Measurements from ENCODE around the gene MED16.

MED16 gene

DNA sequence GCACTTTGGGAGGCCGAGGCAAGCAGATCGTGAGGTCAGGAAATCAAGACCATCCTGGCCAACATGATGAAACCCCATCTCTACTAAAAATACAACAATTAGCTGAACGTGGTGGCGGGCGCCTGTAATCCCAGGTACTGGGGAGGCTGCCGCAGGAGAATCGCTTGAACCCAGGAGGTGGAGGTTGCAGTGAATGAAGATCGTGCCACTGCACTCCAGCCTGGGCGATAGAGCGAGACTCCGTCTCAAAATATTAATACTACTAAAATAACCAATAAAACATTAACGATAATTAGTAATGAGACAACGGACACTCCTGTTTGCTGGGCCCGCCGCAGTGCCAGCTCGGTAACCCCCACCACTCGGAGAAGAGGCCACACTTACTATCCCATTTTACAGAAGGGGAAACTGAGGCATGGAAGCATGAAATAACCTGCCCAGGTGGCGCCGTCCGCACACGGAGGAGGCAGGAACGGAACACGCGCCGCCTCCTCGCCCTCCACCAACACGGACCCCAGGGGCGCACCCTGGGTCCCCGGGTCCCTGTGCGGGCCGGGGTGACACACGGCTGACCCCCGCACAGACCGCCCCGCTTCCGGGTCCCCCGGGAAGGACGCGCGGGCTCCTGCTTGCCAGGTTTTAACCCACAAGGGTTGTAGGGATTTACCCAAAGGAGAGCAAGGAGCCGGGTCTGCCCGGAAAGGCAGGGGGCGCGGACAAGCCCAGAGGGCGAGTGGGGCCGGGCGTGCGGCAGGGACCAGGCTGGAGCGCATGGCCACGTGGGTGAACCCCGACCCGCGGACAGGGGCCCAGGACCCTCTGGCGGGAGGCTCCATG, 18.4 kb upstream of the MED16 start:
- no peak for DNase-seq (ENCODE audit: low spot score)
- CTCF ChIA-PET, result no interaction called here
- POLR2A ChIA-PET (ENCODE audit: low non-redundant PET), result no interaction called here
- peak overlapping the region; percentile 91 for H3K27ac ChIP-seq
- TF ChIP-seq, protein P1, sequence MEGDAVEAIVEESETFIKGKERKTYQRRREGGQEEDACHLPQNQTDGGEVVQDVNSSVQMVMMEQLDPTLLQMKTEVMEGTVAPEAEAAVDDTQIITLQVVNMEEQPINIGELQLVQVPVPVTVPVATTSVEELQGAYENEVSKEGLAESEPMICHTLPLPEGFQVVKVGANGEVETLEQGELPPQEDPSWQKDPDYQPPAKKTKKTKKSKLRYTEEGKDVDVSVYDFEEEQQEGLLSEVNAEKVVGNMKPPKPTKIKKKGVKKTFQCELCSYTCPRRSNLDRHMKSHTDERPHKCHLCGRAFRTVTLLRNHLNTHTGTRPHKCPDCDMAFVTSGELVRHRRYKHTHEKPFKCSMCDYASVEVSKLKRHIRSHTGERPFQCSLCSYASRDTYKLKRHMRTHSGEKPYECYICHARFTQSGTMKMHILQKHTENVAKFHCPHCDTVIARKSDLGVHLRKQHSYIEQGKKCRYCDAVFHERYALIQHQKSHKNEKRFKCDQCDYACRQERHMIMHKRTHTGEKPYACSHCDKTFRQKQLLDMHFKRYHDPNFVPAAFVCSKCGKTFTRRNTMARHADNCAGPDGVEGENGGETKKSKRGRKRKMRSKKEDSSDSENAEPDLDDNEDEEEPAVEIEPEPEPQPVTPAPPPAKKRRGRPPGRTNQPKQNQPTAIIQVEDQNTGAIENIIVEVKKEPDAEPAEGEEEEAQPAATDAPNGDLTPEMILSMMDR (conservative IDR thresholded peaks at IDR 0.05; ENCODE audit: low read depth), result no peak

DNA sequence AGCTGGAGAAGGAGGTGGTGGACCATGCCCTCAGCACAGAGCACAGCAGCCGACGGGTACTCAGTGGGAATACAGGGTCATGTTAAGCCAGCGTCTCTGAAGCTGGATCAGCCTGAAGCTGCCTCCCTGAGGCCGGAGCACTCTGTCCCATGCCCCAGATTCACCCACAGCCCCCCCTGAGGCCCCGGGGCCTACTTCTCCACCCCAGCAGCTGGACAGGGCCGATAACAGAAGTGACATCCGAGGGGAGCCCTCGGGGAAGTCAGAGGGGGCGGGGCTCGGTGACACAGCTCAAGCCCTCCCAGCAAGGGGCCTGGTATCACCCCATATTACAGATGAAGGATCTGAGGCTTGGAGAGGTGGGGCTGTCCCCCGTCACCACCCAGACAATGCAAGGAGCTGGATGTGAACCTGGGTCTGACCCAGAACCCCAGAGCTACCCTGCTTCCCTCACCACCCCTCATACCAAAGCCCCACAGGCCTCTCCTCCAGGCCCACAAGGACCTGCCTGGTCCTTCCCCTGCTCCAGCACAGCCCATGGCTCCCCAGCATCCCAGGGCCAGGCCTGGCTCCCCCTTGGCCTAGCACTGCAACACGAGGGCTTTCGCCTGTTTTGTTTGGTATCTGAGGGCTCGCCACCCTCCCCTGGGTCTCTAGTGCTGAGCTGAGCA, 14.3 kb upstream of the MED16 start:
- no peak for DNase-seq (ENCODE audit: low spot score)
- H3K27ac ChIP-seq, result peak overlapping the region; percentile 91
- TF ChIP-seq, protein P1 (conservative IDR thresholded peaks at IDR 0.05; ENCODE audit: low read depth), result no peak
- ChIA-PET POLR2A (ENCODE audit: low non-redundant PET) (no interaction called here), CTCF (interaction anchor here (1.1 kb wide), 1 partner anchor 14 kb away, joined by 3 read pairs; the partner anchor contains the start of genes MED16 and RNU6-9)

DNA sequence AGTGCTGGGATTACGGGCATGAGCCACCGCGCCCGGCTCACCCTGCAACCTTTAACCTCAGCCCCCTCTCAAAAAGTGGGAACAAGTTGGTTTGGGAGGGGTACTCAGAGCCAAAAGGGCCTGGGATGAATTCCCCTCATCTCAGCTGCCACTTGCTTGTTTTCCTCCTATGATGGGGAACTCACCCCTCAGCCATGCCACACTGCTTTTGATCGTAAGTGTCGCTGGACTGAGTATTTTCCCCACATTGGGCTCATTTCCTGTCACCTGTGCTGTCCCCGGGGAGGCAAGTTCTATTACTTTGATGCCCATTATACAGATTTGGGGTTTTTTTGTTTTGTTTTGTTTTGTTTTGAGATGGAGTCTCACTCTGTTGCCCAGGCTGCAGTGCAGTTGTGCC, 13.5 kb upstream of the MED16 start:
- POLR2A ChIA-PET (ENCODE audit: low non-redundant PET), result no interaction called here
- CTCF ChIA-PET, result interaction anchor here (0.6 kb wide), 1 partner anchor 73 kb away, joined by 3 read pairs; no protein-coding TSS in a partner anchor

DNA sequence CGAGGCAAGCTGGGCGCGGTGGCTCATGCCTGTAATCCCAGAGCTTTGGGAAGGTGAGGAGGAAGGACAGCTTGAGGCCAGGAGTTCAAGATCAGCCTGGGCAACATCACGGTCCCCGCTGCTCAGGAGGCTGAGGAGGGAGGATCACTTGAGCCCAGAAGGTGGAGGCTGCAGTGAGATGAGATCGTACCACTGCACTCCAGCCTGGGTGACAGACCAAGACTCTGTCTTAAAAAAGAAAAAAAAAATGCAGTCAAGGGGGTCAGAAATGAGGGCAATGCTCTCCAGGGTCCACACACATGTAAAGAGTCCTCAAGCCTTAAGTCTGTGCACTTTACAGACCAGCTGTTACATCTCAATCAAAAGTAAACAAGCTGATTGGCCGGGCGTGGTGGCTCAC, 11.6 kb upstream of the MED16 start:
- POLR2A ChIA-PET (ENCODE audit: low non-redundant PET), result no interaction called here
- TF ChIP-seq, protein P1 (conservative IDR thresholded peaks at IDR 0.05; ENCODE audit: low read depth), result no peak
- CTCF ChIA-PET, result interaction anchor here (0.7 to 1.2 kb wide), 2 partner anchors 79 to 502 kb away, joined by 6 to 7 read pairs; no protein-coding TSS in a partner anchor
- no peak for DNase-seq (ENCODE audit: low spot score)
- H3K27ac ChIP-seq, result peak overlapping the region; percentile 59

More for the DNA sequence above, 13.5 kb upstream of the MED16 start:
- no peak for DNase-seq (ENCODE audit: low spot score)
- H3K27ac ChIP-seq, result peak overlapping the region; percentile 91; the same call in 1 of the 2 replicates
- TF ChIP-seq, protein P1 (conservative IDR thresholded peaks at IDR 0.05; ENCODE audit: low read depth), result no peak

DNA sequence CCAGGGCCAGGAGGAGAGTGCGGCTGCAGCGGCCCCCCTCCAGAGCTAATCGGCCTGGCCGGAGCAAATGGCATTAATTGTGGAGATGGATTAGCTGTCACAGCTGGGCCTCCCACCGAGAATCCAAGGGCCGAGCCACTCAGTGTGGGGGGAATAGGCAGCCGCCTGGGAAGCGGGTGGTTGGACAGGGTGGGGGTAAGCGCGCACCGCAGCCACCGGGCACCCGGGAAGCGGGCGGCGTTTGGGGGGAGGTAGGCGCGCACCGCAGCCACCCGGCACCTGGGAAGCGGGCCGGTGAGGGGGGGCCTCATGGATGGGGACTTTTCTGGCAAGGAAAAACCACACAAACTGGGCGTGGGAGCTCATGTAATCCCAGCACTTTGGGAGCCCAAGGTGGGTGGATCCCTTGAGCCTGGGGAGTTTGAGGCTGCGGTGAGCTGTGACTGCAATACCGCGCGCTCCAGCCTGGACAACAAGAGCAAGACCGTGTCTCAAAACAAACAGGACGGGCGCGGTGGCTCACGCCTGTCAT, 10.3 kb upstream of the MED16 start:
- no peak for DNase-seq (ENCODE audit: low spot score)
- TF ChIP-seq, protein P1 (conservative IDR thresholded peaks at IDR 0.05; ENCODE audit: low read depth), result no peak
- H3K27ac ChIP-seq, result peak overlapping the region; percentile 59
- POLR2A ChIA-PET (ENCODE audit: low non-redundant PET), result no interaction called here
- CTCF ChIA-PET, result interaction anchor here (0.7 kb wide), 2 partner anchors 54 to 78 kb away, joined by 3 to 5 read pairs; no protein-coding TSS in a partner anchor
